RPMI7951 (cell line): ENCODE data around the gene RAP2A. TPM values are rescaled to one million over a fixed set of nuclear protein-coding genes. Genes with fewer than 3 reads are reported as not detected.
A peak's percentile ranks its signal among the peaks of the same experiment; 100 is the strongest.

Source experiments
- DNase-seq: peaks from one replicate; pipeline ENCODE4 v3.0.0-alpha.2; 2012; ENCODE audit warnings: low read depth
- total RNA-seq: library from RNA; depleted of rRNA; stranded (reverse); fragments of >200 nt; shearing (Covaris generic); gene quantifications from 2 replicates; pipeline ENCODE4 v1.2.3, GENCODE V29; 2014; rRNA removed

RAP2A gene
- 27.7 and 28.2 TPM in 2 replicates for total RNA-seq

DNA sequence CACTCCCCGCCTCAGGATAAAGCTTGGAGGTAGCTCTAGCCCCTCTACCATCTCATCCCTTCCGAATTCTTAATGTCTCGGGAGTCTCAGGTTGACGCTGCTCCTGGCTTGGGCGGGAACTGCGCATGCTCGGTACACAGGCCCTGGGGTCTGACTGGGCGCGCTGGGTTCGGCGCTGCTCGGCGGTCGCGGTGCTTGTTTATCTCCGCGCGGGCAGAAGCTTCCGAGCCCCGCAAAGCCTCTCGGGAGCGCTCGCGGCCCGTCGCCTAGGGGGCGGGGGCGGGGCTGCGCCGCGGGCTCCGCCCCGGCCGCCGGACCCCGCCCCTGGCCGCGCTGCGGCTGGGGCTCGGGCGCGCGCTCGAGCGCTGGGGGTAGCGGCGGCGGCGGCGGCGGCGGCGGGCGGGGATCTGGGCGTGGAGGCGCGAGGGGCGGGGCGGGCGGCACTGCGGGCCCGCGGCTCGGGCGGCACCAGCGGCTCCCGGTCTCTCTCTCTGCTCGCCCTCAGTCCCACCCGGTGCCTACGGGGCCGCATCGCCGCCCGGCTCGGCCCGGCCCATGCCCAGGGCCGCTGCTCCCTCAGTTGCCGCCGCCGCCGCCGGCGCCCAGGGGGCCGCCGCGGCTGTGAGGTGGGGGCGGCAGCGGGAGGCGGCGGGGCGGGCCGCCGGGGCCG, at the start of gene RAP2A:
Gene RAP2A, plus strand, starts transcription at position 443 of the 670 bp plus-strand sequence. CDS start 302 bp downstream, outside the sequence.
- peak; percentile 83 for DNase-seq

DNA sequence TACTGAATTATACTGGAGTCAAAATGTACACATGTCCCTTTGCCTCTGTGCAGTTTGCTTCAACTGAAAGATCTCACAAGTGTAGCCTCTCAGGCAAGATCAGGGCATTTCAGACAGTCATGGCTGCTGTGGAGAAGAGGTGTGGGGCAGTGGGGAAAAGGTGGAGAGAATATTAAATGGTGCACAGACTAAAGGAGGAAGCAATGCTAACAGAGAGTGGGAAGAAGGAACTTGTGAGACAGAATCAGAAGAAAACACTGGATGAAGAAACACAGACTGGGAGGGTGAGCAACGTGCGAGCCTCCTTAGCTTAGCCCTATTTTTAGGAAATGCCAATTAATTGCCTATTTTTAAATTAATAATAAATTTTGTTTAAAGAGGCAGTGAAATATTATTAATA, 49.6 kb upstream of the RAP2A start:
- DNase-seq = no peak

DNA sequence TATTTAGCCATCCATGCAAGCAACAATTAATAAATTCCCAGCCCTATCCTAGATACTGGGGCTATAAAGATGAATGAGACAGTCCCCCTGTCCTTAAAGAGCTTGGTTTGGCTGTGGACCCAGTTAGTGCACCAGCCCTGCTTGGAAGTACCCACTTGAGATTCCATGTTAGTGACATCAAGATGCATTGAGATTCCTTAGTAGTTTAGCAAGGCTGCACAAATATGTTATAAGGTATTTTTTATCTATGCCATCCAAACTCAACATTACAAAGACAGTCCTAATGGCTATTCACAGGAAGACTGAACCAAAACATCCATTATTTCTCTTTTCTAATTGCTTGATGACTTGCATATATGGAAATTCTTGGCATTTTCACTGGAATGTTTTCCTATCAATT, 48.8 kb upstream of the RAP2A start:
- no peak for DNase-seq

DNA sequence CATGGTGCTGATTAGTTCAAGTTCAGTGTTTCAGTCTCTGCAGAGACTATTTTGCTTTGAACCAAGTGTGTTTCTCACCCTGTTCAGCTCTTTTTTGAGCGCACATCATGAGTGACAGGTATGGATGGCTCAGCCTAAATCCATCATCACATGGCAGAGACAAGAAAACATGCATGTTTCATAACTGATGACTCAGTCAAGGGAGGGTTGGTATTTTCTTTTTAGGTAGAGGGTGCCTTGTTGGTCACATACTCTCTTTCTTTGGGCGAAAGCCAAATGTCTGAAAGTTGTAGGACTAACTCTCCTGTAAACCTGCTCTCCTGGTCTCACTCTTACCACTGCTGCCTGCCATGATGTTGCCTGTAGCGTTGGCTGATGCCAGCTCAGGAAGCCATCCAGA, 48.1 kb upstream of the RAP2A start:
- DNase-seq = peak; percentile 18

DNA sequence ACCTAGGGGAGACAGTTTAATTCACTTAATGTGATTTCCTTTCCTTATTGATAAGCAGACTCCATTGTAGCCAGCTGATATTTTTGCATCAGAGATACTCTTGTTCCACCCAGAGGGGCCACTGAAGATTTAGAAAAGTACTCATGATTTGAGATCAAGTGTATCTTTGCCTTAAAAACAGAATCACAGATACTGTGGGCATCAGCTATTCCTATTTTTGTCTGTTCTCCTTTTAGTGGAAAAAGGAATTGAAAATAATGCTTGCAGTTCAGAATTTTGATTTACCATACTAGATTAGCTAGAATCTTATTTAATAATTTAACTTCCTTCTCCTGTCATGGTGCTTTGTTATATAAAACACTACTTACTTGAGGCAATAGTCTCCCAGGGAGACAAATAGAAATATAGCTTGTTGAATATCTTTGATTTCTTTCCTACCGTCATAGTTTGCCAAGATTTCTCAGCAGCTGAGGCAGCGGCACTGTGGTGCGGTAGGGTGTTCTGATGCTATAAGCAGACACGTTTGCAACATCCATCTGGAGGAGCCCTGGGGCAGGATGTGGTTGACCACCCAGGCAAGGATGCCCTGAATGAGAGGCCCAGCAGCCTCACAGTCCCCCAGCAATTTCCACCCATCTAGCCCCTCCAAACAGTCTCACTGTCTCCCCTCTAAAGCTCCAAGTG, 47.0 kb upstream of the RAP2A start:
- peak; percentile 60 for DNase-seq

DNA sequence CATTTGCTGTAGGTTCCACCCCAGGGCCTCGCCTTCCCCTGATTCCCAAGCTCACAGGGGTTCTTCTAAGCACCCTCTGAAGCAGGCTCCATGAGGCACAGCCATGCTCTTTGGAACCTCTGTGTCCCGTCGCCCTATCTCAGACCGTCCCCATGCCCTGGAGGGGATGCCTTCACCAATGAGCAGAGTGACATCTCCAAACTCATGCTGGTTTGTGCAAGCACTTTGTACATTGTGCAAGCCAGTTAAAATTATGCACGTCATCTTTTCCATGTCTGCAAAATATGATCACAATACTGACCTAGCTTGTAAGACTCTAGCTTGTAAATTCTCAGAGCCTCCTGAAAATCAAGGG, 46.5 kb upstream of the RAP2A start:
- DNase-seq = peak; percentile 5

DNA sequence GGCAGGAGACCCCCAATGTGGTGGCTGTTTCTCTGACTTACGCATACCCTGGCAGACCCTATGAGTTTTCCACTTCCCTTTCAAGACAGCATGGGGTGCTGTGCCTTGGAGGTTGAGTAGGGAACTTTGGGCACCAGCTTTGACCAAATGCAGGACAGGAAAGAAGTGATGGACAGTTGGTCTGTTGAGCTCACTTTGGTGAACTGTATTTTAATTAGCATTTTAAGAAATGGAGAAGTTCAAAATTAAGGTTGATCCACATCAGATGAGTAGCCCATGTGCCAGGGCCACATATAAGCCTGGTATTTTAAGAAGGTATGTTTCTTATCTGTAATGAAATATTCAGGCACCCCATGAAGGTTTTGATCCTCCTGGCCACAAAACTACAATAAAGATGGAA, 46.1 kb upstream of the RAP2A start:
- DNase-seq = no peak

DNA sequence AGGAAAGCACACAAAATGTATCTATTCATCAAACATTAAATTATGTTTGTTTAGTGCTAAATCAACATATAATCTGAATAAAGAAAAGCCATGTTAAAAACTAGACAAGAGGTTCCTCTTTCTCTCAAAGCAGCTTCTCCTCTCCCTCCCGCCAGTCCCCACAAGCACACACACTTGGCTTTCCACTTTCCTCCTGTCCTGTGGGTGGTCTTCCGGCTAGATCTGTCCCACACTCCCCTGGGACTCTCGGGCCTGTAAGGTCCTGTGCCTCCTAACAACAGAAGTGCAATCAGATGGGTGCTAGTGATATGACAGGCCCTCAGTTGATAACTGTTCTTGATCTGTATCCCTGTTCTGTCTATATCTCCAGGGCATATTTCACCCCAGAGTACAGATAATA, 45.6 kb upstream of the RAP2A start:
- DNase-seq = no peak

DNA sequence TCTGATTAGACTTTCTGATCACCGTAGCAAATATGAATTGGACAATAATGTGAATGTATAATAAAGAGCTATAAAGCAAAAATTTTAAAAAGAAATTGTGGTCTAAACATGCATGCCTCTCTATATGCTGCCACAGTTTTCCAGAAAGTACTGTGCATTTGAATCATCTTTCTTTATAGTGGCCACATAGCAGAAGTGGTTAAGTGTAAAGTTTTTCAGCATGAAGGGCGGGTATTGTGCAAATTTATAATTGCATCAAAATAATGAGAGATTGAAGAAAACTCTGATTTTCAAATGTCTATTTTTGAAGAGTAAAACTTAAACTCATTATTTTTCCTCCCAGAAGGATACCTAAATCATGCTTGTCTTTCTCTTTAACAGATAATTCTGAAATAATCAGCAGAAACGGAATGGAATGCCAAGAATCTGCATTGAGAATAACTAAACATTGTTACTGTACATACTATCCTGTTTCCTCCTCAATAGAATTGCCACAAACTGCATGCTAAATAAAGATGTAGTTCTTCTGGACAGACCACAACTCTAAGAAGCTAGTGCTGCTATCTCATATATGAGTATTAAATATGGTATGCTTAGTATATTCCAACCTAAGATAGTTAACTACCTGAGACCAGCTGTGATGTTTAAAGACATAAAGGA, 42.9 kb upstream of the RAP2A start:
- DNase-seq = no peak

DNA sequence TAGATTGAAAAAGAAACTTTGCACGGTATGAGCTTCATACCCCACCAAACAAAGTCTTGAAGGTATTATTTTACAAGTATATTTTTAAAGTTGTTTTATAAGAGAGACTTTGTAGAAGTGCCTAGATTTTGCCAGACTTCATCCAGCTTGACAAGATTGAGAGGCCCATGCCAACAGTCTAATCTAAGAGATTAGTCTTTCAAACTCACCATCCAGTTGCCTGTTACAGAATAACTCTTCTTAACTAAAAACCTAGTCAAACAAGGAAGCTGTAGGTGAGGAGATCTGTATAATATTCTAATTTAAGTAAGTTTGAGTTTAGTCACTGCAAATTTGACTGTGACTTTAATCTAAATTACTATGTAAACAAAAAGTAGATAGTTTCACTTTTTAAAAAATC, 41.9 kb upstream of the RAP2A start:
- no peak for DNase-seq

DNA sequence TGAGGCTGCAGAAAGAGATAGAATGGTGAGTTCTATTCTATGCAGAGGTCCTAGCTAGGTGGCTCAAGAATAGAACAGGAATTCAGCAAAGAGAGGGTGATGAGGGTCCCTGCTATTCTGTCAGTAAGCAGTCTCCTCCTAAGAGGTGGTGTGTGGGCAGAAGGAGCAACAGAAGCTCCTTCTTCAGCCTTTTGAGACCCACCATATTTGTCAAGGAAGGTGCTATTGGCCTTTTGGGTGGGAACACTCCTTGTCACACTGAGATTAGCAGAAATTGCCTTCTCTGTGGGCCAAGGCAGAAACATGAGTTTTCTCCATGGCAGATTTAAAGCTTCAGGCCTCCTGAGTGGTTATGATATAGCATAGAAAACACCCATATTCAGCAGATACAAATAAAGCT, 39.4 kb upstream of the RAP2A start:
- DNase-seq = no peak

DNA sequence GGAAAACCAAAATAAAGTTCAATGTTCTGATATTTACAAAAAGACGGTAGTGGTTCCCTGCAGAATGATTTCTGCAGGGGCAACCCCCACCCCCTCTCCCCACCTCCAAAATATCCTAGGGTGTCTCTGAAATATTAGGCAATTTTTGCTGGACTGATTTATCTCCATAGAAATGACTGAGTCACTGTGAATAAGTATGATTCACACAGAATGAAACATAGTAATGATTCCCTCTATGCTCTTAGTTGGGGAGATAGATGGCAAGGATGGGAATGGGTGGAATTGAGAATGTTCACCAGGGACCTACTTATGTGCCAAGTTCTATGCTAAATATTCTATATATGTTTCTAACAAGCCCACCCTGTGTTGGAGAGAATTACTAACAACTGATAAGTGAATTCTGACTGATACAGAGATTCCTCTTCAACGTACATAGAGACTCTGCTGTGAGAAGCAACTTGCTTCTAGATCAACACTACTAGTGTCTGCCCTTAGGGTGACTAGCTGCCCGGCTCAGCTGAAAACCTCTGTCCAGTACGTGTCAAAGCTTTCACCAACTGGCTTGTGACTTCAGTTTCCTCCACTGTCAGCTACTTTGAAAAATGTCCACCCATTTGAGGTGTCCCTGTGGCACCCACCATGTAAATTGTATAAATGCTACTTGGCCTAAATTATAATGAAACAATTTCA, 38.4 kb upstream of the RAP2A start:
- peak; percentile 22 for DNase-seq

DNA sequence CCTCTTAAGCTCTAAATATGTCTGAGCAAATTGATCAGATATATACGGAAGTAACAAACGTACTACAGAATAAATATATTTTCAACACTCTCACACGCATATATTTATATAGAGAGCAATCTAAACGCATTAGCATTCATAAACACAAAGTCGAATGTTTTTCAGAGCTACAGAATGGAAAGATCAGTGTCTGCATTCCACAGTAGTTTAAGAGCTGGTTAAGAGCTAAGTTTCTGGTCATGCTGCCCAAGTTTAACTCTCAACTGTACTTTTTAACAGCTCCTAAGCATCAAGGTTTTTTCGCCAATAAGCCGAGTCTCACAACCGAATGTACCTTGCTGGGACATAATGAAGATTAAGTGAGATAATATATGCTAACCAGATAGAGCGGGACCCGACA, 36.7 kb upstream of the RAP2A start:
- DNase-seq = no peak

DNA sequence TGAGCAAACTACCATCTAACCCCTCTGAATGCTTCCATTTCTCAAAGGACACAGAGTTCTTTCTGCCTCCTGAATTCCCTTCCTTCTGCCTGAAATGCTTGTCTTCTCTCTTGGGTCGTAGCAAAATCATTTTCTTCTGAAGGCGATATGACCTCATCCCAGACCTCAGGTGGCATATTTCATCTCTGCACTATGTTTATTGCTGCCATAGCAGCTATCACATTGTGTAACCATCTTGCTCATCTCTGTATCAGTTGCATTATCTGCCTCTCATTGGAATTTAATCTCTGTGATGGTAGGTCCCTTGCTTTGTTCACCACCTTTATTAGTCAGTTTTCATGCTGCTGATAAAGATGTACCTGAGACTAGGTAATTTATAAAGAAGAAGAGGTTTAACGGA, 32.5 kb upstream of the RAP2A start:
- no peak for DNase-seq

DNA sequence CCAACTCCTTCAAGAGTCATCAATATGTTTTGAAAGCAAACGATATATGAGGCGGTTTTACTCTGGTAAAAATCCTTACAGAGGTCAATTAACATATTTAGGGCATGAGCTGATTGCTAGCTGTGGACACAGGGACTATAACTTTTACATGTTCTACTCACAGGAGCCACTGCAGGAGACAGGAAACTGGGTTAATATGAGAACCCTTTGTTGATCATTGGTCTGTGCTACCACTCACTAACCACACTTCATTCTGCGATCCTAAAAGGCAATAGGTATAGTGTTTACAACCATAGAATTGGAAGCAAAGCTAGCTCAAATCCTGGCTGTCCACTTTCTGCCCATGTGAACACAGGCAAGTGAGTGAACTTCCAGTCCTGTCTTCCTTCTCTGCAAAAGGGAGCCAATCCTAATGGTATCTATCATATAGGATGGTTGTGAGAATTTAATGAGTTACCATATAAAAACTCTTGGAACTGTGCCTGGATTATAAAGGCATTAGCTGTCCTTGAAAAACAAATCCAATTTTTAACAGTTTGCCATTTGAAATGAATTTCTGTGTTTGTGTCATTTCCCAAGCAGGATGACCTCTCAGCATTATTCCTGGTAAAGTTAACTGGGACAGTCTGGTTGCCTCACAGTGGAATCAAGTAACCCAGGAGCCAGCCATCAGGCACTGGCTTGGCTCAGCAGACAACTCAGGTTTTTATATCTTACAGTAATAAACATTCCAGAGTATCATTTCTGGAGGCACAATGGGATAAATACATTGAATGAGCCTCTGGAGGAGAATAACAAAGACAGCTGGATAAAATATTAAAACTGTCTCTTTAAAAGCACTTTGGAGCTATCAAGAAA, 29.8 kb upstream of the RAP2A start:
- DNase-seq = no peak

DNA sequence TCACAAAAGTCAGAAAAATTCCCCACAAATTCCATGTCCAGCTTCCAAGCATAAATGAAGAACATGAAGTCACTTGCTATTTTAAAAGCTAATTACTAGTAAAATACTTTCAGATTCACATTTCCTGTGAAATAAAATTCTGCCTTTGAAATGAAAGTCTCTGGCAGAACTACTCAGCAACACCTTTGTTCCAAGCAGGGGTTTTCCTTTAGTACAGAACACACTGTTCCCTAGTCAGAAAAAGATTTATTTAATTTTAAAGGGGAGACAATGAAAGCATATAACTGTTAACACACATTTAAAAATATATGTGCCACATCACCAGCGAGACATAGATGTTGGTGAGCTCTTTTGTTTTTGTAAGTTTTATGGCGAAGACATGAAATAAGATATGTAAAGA, 26.4 kb upstream of the RAP2A start:
- DNase-seq = no peak

DNA sequence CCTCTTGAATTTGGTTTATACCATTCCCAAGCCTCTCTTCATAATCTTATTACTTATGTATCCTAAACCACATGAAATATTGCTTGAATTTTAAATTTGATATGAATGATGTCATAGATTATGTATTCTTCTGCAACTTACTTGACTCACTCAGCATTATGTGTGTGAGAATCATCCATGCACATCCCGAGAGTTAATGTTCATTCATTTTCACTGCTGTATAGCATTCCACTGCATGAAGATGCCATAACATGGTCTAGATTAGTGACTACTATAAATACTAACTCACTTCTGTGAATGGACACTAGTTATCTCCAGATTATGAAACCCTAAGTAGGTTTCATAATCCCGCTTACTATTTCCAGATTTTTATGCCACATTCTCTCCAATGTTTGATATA, 25.0 kb upstream of the RAP2A start:
- no peak for DNase-seq

DNA sequence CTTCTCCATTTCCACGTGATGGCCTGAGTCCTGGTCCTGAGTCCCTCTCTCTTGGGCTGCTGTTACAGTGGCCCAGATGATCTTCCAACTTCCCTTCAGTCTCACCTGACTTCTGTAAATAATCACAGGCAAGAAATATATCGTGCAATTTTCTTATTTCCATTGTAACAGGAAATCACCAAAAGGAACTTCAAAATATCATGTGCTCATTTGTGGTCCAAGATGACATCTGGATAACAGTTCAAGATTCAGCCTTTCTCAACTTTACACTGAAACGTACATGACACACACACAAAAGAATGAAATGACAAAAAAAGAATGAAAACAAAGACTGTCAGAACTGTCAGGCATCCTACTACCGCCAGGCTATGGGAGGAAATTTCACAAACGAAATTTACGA, 22.0 kb upstream of the RAP2A start:
- no peak for DNase-seq

DNA sequence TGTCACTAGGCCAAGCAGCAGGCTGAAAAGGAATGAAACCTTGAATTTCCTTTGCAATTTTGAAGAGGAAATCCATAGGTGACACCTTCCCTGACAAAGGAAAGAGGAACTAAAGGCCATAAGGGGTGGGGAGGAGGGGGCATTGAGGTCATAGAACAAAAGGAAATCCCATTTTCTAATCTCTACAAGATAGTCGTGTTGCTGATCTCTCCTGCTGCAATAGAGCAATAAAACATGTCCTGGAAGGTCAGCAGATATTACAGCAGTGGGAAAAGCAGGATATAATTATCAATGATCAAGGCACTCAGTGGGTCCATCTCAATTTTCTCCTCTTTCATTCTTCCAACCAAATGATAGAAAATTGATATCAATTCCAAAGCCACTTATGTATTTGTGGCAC, 20.3 kb upstream of the RAP2A start:
- DNase-seq = no peak

DNA sequence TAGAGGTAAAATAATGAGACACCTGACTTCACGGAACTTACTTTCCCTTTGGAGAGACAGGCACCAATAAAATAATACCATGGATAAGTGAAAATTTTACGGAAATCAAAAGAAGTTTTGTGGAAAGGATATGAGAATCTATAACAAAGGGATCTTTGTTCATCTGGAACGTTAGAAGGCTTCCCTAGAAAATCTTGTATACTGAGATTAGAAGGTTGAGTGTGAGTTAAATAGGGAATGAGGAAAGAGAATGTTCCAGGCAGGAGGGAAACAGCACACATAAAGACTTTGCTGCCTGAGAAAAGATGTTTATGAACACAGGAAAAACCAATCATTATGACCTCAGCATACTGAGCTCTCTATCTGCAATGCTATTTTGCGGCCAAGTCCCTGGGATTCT, 19.6 kb upstream of the RAP2A start:
- peak; percentile 3 for DNase-seq

DNA sequence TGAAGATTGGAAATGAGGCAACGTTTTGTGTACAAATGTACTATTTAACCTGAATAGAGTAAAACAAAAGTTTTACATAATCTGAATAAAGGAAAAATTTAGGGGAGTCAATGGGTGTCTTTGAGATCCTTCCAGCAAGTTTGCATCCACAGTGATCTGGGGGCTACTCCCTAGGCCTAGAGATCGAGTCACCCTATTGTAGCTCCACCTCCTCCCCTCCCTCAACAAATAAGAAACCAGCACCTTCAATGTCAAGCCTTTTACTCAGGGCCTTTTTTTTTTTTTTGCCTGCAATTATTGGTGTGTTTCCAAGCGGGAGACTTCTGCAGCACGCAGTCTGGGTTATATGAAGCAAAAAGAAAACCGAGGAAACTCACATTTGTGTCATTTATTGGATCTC, 16.3 kb upstream of the RAP2A start:
- DNase-seq = no peak
